HG03354 (cell line): ENCODE data around the gene ABO.
"Not testable (repeated sequence)": the region's sequence is repeated elsewhere in the genome, so short reads cannot be mapped to it uniquely, and the experiment has no call there.

Experiments
- ATAC-seq: cut with Tn5 transposase; IDR thresholded peaks from one replicate; pipeline ENCODE4 v1.9.1; 2021; ENCODE audit warnings: mild to moderate bottlenecking; ENCODE audit not compliant: unreplicated experiment, poor library complexity, severe bottlenecking

The ABO gene

DNA sequence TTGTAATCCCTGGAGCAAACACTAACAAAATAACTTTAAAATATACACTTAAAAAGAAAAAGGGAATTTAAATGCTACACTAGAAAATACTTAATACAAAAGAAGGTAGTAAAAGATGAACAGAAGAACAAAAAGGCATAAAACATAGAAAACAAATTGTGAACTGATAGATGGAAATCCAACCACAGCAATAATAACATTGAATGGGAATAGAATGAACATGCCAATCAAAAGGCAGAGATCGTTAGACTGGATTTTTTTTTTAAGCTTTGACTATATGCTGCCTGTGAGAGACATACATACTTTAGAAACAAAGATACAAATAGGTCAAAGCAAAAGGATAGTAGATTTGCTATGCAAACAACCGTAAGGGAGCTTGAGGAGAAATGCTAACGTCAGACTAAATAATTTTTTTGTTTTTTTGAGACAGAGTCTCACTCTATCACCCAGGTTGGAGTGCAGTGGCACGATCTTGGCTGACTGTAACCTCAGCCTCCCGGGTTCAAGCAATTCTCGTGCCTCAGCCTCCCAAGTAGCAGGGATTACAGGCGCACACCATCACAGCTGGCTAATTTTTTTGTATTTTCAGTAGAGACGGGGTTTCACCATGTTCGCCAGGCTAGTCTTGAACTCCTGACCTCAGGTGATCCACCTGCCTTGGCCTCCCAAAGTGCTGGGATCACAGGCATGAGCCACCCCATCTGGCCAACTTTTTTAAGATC lies 6.5 kb downstream of the ABO start:
- no peak for ATAC-seq

- ATAC-seq = no peak
Observed at GRCh38 chr9:133264235-133264764, 10.7 kb downstream of the ABO start.

DNA sequence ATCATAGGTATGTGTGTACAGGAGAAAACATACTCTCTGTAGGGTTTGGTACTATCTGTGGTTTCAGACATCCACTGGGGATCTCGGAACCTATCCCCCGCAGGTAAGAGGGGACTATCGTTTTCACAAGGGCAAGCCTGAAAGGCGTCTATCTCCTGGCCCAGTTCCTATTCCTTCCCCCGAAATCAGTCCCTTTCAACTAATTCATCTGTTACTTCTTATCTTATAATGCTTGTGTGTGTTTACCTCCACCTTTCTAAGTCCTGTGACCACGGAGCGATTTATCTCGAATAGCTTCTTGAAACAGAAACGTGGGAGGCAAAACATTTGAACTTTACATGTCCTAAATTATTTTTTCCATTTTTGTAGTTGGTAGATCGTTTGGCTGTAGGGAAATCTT lies 11.4 kb downstream of the ABO start:
- no peak for ATAC-seq

DNA sequence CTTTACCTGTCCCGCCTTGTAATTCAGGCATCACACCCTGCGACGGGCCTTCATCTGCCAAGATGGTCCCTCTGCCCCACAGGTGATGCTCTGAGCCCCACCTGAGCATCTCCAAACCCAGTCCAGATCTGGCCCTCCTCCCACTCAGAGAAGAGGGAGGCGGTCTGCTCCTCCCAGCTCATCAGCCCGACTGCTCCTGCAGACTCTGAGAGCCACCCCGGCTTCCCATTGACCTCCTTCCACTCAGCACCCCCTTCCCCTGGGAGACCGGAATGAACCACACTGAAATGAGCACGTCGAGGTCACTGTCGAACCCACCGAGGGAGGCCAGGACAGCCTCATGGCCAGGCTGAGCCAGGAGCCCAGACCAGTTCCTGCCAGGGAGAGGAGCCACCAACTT lies 12.8 kb downstream of the ABO start:
- no peak for ATAC-seq

DNA sequence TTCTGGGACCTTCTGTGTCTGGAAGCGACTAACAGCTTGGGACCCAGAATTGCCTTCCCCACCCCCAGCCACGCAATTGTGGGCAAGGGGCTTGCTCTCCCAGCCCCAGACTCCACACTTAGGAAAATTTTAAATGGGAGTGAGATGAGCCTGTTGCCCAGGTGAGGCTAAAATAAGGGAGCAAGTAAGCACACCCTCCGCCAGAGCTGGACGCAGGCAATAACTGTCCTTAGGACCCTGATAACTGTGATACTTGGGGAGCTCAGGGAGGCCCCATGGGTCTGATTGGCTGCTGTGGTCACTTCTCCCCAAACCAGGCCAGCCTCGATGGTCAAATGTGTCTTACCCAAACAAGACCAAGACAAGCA lies 13.3 kb downstream of the ABO start:
- no peak for ATAC-seq

- ATAC-seq = no peak
Observed at GRCh38 chr9:133261103-133261752, 13.8 kb downstream of the ABO start.

GRCh38 chr9:133260334-133261102 lies 14.5 kb downstream of the ABO start:
- ATAC-seq = no peak

DNA sequence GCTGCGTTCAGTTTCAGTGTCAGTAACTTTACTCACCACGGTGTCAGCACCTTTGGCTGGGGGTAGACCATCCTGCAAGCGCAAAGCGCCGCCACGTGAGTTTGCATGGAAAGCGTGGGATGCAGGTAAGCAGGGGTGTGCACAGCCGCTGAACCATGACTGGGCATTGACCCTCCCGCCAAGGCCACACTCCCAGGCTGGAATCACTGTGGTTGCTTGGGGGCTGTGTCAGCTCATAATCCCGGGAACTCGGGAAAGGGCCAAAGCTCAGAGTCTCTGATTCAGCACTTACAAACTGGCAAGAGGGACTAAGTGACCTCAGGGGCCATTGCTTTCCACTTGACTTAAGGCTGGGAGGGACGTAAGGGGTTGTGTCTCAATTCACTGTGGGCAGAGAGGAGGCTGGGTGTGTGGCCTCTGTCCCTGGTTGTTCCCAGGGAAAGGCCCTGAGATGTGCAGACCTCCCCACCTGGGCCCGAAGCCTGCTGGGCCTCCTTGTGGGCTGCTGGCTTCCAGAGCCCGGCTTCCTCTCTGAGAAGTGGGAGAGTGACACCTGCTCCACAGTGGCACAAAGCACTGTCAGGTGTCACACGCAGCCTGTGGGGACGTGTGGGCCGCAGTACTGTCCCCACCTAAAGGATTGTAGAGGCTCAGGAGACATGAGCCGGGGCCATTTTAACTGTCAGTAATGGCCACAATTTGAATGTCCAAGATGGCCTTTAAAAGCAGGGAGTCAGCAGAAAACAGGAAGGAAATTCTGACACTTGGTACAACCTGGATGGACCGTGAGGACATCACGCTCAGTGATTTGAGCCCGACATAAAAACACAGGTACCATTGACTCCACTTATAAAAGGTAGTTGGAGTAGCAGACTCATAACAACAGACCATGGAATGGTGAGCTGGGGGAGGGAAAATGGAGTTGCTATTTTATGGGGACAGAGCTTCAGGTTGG lies 16.7 kb downstream of the ABO start:
- ATAC-seq = no peak

- ATAC-seq = no peak
Observed at GRCh38 chr9:133257465-133257956, 17.5 kb downstream of the ABO start.

- ATAC-seq = no peak
Observed at GRCh38 chr9:133256686-133257091, 18.3 kb downstream of the ABO start.

DNA sequence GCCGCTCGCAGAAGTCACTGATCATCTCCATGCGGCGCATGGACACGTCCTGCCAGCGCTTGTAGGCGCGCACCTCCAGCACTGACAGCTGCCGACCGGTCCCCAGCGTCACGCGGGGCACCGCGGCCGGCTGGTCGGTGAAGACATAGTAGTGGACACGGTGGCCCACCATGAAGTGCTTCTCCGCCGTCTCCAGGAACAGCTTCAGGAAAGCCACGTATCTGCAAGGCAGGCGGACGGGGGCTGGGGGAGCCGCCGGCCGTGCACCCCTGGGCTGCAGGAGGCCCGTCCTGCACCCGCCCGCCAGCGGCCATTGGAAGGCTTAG lies 18.9 kb downstream of the ABO start:
- no peak for ATAC-seq

GRCh38 chr9:133255371-133256135 lies 19.4 kb downstream of the ABO start:
- ATAC-seq = no peak

DNA sequence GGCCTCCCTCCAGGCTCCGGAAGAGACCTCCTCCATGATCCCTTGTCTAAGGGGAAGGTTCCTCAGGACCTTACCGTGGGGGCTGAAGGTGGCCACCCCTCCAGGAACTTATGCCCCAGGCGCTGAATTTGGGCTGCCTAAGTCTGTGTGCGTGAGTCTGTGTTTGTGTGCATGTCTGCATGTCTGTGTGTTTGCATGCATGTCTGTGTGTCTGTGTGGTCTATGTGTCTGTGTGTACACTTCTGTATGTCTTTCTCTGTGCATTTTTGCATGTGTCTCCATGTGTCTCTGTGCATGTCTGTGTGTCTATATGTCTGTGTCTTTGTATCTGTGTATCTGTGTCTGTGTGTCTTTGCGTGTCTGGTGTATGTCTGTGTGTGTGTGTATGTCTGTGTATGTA lies 20.5 kb downstream of the ABO start:
- no peak for ATAC-seq

GRCh38 chr9:133253268-133253667 lies 21.7 kb downstream of the ABO start:
- no peak for ATAC-seq

GRCh38 chr9:133252301-133253020 lies 22.5 kb downstream of the ABO start:
- ATAC-seq = no peak

GRCh38 chr9:133251773-133252172 lies 23.2 kb downstream of the ABO start:
- ATAC-seq = no peak

GRCh38 chr9:133251221-133251620 lies 23.8 kb downstream of the ABO start:
- ATAC-seq = not testable (repeated sequence)

DNA sequence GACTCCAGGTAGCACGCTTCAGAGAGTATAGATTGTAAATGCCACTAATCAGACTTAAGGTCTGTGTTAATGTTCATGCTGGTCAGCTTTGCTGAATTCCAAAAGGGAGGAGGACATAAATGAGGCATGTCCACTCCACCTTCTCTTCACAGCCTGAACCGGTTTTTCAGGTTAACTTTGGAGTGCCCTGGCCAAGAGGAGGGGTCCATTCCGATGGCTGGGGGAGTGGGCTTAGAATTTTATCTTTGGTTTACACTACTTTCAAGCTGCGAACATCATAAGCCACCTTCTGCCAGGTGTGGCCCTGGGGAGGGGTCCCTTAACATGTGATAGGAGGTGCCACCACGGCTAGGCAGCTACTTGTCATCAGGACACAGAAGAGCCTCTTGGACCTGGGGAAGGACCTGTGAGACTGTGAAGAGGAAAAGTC lies 24.2 kb downstream of the ABO start:
- ATAC-seq = no peak
